COR-L47 (cell line): ENCODE data around the gene GSTA3.
"Not testable (repeated sequence)": the region's sequence is repeated elsewhere in the genome, so short reads cannot be mapped to it uniquely, and the experiment has no call there.

Experiments used
- DNase-seq: peaks from one replicate; lab custom pipeline; 2025; lab: John Stamatoyannopoulos, UW

Gene GSTA3

DNA sequence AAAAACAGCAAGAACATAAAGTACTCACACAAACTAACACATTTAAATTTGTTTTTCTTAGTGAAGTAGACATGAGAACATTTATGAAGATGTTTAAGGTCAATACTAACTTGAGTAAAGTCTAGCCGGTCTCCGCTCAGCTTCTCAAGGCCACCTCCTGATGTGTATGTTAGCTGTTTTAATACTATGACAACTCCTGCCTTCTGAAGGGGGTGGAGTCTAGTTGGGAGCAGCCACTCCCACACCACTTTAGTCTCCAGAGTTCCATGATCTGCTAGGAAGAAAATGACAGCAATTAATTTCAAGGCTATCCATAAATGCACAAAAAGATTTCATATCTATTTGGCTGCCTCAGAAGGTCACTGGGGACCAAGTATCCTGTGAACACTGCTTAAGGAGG, at the start of gene GSTA3:
TSS of gene GSTA3 (minus strand) at position 168 of the 400 bp plus-strand sequence. CDS start 3,864 bp downstream, outside the sequence.
- DNase-seq: no peak

- no peak for DNase-seq
Measured at GRCh38 chr6:52958546-52959255, 49.2 kb upstream of the GSTA3 start.

DNA sequence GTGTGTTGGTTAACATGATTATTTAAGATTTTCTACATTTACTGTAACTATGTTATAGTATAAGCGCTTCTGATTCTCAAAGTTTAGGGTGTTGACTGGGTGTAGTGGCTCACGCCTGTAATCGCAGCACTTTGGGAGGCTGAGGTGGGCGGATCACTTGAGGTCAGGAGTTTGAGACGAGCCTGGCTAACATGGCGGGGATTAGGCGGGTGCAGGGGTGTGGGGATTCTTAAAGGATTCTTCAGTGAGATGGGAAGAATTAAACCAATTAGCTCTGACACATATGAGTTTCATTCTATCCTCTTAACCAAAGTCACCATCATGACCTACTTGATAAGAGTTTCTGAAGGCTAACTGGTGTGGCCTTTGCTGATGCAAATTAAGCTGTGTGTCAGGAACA, 46.4 kb upstream of the GSTA3 start:
- DNase-seq: no peak

GRCh38 chr6:52953911-52954839, 44.7 kb upstream of the GSTA3 start:
- DNase-seq: no peak

GRCh38 chr6:52946306-52946705, 36.8 kb upstream of the GSTA3 start:
- DNase-seq: no peak

- not testable (repeated sequence) for DNase-seq
Measured at GRCh38 chr6:52942821-52943220, 33.3 kb upstream of the GSTA3 start.

DNA sequence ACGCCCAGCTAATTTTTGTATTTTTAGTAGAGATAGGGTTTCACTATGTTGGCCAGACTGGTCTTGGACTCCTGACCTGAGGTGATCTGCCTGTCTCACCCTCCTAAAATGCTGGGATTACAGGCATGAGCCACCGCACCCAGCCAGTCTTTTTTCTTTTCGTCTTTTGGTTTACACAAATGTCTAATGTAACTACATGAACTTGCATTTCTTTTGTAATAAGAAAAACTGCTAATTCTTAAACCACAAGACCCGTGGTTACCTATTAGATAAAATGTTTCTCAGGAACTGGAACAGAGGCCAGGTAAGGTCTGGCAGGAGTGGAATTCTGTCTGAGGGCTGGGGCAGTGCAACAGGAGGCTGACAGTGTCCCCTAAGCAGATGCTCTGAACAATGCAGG, 32.7 kb upstream of the GSTA3 start:
- no peak for DNase-seq

GRCh38 chr6:52937908-52938307, 28.4 kb upstream of the GSTA3 start:
- no peak for DNase-seq

- no peak for DNase-seq
Measured at GRCh38 chr6:52933778-52934177, 24.3 kb upstream of the GSTA3 start.

DNA sequence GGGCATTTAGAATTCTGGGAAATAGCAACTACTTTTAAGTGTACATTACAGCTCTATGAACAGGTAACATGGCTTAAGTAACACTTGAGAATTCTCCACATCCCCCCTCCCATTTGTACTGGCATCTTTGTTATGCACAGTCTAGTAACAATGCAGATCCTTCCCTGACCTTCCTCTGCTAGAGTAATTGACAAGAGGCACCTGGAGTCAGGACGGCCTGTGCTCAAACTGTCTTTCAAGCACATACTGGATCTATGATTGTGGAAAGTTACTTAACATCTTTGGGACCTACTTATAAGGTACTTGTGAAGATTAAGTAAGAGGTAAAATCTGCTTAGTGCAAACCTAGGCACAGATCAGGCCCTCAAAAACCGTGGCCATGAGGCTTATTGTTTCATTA, 21.9 kb upstream of the GSTA3 start:
- no peak for DNase-seq

DNA sequence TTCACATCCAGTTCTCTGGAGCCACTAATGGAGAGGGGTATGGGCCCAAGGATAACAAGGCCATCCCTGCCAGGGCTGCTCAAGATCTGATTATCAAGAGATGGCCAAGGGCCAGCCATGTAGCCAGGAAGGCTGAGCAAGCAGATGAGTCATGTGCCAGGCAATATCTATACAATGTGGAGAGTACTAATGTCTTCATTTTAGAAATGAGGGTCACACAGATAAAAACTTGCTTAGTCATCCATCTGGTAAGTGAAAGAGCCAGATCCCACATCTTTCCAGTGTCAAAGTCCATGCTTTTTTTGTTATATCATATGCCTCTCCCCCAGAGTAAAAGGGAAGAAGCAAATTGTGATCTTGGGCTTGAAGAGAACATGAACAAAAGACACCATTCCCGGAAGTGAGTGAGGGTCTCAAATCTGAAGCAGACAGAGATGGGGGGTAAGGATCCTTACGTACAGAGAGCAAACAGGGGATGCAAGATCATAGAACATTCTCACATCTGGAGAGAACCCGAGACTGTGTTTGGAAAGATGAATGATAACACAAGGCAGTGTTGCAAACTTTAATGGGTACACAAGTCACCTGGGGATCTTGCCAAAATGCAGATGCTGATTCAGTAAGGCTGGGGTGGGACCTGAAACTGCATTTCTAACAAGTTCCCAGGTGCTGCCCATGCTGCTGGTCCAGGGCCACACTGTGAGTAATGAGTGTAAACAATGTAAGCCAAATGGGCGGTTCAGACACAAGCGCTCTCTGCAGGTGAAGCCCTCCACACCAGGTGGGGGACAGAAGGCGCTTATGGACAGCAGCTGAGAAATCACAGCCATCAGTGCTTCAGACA, 20.0 kb upstream of the GSTA3 start:
- peak; percentile 28 for DNase-seq

DNA sequence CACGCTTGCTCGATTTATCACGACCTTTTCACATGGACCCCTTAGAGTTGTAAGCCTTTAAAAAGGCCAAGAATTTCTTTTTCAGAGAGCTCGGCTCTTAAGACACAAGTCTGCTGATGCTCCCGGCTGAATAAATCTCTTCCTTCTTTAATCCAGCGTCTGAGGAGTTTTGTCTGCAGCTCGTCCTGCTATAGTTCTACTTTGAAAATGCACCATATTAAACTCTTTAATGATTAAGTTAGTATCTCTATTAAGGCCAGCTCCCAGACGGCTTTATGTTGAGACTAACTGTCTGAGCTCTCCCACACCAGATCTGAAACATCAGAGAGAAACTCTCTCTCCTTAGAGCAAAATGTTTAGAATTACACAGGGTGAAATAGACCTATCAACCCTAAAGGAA, 18.0 kb upstream of the GSTA3 start:
- DNase-seq: no peak

GRCh38 chr6:52925919-52926792, 16.7 kb upstream of the GSTA3 start:
- no peak for DNase-seq

DNA sequence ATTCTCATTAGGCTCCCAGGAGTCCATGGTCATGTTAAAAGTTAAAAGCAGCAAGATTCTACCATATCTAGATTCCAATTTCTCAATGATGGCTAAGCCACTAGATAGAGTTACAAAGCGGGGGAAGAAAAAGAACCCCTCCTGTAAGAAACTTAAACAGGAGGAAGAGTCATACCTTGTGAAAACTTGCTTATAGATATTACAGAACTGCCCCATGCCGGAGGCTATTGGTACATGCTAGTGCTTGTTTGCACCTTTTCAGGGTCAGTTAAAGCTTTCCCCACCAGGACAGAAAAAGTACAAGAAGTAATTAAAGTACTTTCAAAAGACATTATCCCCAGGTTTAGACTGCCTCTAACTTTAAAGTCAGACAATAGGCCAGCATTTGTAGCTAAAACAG, 15.5 kb upstream of the GSTA3 start:
- no peak for DNase-seq

DNA sequence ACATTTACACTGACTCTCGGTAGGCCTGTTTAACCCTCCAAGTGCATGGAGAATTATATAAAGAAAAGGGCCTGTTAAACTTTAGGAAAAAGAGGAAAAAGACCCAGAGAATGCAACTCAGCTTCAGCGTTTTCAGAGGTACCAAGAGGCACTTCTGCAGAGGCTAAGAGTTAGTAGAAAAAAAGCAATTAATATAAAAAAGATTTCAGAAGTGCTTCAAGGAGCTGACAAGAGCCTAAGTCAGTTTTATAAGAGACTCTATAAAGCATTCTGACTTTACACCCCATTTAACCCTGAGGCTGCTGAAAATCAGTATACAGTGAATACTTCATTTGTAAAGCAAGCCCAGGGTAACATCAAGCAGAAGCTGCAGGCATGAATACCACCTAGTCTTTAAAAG, 14.2 kb upstream of the GSTA3 start:
- DNase-seq: not testable (repeated sequence)

GRCh38 chr6:52922161-52922560, 12.7 kb upstream of the GSTA3 start:
- no peak for DNase-seq

DNA sequence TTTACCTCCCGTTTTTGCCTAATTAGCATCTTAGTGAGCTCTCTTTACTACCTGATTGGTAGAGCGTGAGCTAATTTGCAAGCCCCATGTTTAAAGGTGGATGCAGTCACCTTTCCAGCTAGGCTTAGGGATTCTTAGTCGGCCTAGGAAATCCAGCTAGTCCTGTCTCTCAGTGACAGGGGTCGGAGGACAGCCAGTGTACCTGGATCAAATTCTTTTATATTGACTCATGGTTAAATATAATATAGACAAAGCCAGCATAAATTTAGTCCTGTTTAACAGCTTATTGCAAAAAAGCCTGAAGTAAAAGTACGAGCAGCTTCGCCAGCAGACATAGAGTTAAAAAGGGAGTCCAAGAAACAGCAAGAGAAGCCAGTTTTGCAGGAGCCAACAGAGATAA, 12.2 kb upstream of the GSTA3 start:
- DNase-seq: no peak

- not testable (repeated sequence) for DNase-seq
Measured at GRCh38 chr6:52919511-52919910, 10.0 kb upstream of the GSTA3 start.

GRCh38 chr6:52918771-52919170, 9.3 kb upstream of the GSTA3 start:
- not testable (repeated sequence) for DNase-seq

GRCh38 chr6:52918027-52918686, 8.7 kb upstream of the GSTA3 start:
- DNase-seq: not testable (repeated sequence)

DNA sequence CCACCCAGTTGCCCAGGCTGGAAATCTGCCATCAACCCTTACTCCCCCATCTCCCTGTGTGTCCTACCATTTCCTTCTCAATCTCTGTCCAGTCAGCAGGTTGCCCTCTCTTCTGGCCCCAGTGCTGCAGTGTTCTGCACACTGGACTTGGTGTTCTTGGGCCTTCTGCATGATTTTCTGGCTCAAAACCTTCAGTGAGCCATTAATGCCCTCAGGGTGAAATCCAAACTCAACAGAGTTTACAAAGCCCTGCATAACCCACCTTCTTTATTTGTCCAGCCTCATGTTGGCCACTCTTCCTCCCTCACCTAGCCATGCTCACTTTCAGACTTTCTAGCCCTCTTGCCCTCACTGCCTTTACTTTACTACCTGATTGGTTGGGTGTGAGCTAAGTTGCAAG, 5.0 kb upstream of the GSTA3 start:
- DNase-seq: no peak
